AG04450 (cell line): ENCODE data around the gene KIAA1671. TPM values are rescaled to one million over a fixed set of nuclear protein-coding genes. Genes with fewer than 3 reads are reported as not detected.

ENCODE experiments used
- CTCF ChIA-PET: fragments of 300-600, 350-600 bp; formaldehyde crosslinking; extraction: SDS; loops from one replicate; lab custom pipeline; 2022; ENCODE audit warnings: antibody characterized with exemption, inconsistent platforms; lab: Charles Lee
- POLR2A ChIA-PET: fragments of 350-600 bp; formaldehyde crosslinking; extraction: SDS; loops from one replicate; lab custom pipeline; 2021; ENCODE audit warnings: antibody characterized with exemption, inconsistent platforms; lab: Yijun Ruan, JAX
- DNase-seq: peaks from one replicate; pipeline ENCODE4 v3.0.0-alpha.2; 2011; ENCODE audit warnings: low read depth, low spot score
- H3K27ac ChIP-seq: one replicate; pipeline ENCODE4 v1.5.1; 2012; ENCODE audit warnings: low read depth, low read length, control low read depth
- H3K27me3 ChIP-seq: one replicate; pipeline ENCODE4 v1.6.0; 2012; ENCODE audit warnings: low read length; ENCODE audit not compliant: control insufficient read depth, insufficient read depth
- H3K4me3 ChIP-seq: 2 replicates; pipeline ENCODE4 v1.5.1; 2011; ENCODE audit warnings: mild to moderate bottlenecking, low read depth, low read length, control low read depth
- H3K9me3 ChIP-seq: 2 replicates; pipeline ENCODE4 v1.5.1; 2012; ENCODE audit warnings: low read length; ENCODE audit not compliant: control insufficient read depth, insufficient read depth
- polyA plus RNA-seq: library from polyadenylated mRNA; depleted of rRNA; stranded (reverse); fragments of >200 nt; gene quantifications from 2 replicates; pipeline ENCODE4 v1.2.3, GENCODE V29; 2011
- TF ChIP-seq, protein P1 (sequence below): IDR thresholded peaks from 2 replicates; pipeline ENCODE4 v1.5.1; 2011; ENCODE audit warnings: low read depth, low read length, control low read depth, inconsistent platforms

The KIAA1671 gene
- polyA plus RNA-seq, 1 experiment: 0.02 TPM

DNA sequence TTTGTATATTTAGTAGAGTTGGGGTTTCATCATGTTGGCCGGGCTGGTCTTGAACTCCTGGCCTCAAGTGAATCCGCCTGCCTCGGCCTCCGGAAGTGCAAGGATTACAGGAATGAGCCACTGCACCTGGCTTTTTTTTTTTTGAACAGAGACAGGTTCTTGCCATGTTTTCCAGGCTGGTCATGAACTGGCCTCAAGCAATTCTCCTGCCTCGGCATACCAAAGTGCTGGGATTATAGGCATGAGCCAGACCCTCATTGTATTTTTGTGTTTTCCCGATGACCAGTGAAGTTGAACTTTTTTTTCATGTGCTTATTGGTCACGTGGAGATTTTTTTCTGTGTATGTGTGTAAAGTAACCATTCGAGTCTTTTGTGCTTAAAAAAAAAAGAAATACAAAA is 48.2 kb downstream of the KIAA1671 start:
- DNase-seq: no peak
- TF ChIP-seq, protein P1, sequence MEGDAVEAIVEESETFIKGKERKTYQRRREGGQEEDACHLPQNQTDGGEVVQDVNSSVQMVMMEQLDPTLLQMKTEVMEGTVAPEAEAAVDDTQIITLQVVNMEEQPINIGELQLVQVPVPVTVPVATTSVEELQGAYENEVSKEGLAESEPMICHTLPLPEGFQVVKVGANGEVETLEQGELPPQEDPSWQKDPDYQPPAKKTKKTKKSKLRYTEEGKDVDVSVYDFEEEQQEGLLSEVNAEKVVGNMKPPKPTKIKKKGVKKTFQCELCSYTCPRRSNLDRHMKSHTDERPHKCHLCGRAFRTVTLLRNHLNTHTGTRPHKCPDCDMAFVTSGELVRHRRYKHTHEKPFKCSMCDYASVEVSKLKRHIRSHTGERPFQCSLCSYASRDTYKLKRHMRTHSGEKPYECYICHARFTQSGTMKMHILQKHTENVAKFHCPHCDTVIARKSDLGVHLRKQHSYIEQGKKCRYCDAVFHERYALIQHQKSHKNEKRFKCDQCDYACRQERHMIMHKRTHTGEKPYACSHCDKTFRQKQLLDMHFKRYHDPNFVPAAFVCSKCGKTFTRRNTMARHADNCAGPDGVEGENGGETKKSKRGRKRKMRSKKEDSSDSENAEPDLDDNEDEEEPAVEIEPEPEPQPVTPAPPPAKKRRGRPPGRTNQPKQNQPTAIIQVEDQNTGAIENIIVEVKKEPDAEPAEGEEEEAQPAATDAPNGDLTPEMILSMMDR: no peak
- Histone ChIP-seq H3K27ac (no peak overlapping the region), H3K4me3 (no peak overlapping the region), H3K27me3 (no peaks in the 10 kb centered on the region), H3K9me3 (no peaks in the 10 kb centered on the region)
- POLR2A ChIA-PET: no interaction called here
- CTCF ChIA-PET: no interaction called here

DNA sequence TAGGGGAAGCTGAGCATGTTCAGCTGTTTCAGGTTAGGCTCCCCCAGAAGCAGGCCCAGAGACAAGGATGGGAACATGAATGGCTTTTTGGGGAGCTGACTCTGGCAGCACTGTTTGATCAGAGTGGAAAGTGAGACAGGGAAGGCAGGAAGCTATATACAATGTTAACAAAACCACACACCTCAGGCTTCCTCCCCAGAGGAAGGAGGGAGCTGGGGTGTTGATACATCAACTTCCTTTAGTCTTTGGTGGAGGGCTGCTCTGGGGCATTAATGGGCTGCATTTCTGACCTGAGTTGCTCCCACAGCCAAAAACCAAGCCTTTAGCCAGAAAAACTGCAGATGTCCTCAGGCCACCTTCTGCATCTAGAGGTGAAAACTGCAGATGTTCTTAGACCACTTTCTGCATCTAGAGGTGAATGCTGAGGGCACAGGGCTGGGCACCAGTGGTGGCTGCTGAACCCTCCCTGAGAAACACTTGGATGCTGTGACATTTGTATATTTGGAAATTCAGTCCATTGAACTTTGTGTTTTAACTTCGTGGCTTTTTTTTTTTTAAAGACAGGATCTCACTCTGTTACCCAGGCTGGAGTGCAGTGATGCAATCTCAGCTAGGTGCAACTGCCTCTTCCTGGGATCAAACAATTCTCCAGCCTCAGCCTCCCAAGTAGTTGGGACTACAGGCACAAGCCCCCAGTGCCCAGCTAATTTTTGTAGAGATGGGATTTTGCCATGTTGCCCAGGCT is 49.9 kb downstream of the KIAA1671 start:
- TF ChIP-seq, protein P1: no peak
- ChIA-PET CTCF (no interaction called here), POLR2A (no interaction called here)
- H3K27me3 ChIP-seq: no peaks in the 10 kb centered on the region
- no peak for DNase-seq
- no peak overlapping the region for H3K4me3 ChIP-seq
- no peaks in the 10 kb centered on the region for H3K9me3 ChIP-seq
- no peak overlapping the region for H3K27ac ChIP-seq

DNA sequence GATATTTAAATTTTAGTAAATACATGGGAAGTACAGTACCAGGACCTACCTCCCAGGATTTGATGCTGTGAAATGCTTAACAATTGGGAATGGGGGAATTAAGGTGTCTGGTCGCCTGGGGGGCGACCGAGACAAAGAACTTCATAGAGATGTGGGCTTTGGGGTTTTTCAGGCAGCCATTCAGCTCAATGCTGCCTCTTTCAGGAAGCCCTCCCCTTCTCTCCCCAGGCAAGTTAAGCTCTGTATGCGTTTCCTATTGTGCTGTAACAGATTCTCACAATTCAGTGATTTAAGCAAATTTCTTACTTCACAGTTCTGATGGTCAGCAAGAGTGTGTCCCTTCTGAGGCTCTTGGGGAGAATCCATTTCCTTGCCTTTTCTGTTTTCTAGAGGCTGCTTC is 53.8 kb downstream of the KIAA1671 start:
- CTCF ChIA-PET: no interaction called here
- Histone ChIP-seq H3K27me3 (no peaks in the 10 kb centered on the region), H3K4me3 (no peak overlapping the region), H3K27ac (no peak overlapping the region), H3K9me3 (no peaks in the 10 kb centered on the region)
- TF ChIP-seq, protein P1: no peak
- DNase-seq: no peak
- POLR2A ChIA-PET: no interaction called here

DNA sequence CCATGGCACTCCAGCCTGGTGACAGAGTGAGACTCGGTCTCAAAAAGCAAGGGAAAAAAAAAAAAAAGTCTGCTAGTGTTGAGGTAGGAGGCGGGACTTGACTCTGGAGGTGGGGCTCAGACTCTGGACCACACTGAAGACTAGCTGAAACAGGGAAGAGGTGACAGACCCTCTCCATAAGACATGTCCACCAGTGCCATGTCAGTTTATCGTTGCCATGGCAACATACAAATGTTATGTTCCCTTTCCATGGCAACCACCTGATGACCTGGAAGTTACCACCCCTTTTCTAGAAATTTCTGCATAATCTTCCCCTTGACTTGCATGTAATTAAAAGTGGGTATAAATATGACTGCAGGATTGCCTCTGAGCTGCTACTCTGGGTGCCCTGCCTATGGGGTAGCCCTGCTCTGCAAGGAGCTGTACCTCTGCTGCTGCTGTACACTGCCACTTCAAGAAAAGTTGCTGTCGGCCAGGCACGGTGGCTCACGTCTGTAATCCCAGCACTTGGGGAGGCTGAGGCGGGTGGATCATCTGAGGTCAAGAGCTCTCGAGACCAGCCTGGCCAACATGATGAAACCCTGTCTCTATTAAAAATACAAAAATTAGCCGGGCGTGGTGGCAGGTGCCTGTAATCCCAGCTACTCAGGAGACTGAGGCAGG is 55.1 kb downstream of the KIAA1671 start:
- Histone ChIP-seq H3K27me3 (no peaks in the 10 kb centered on the region), H3K9me3 (no peaks in the 10 kb centered on the region), H3K4me3 (no peak overlapping the region), H3K27ac (no peak overlapping the region)
- no peak for DNase-seq
- ChIA-PET CTCF (interaction anchor here (0.5 kb wide), 1 partner anchor 13 kb away, joined by 4 read pairs; no protein-coding TSS in a partner anchor), POLR2A (no interaction called here)
- TF ChIP-seq, protein P1: no peak

DNA sequence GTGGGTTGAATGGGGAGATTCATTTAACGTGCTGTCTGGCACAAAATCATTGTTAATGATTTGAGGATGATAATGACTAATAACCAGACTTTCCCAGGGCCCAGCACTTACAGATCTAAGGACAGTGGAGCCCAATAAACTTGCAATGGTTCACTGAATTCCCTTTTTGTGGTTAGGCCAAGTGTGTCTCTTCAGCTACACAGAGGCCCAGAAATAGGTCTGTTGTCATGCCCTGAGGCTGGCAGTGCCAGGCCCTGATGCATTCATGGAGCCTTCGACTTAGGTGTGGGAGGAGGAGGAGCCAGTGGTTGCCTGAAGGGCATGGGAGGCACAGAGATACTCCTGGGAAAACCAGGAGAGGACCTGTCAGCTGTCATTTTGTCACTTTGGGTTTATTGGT is 56.1 kb downstream of the KIAA1671 start:
- DNase-seq: no peak
- Histone ChIP-seq H3K27ac (no peak overlapping the region), H3K9me3 (no peaks in the 10 kb centered on the region), H3K27me3 (no peaks in the 10 kb centered on the region), H3K4me3 (no peak overlapping the region)
- CTCF ChIA-PET: no interaction called here
- POLR2A ChIA-PET: no interaction called here
- TF ChIP-seq, protein P1: no peak
